Measurements from ENCODE around the gene LSMEM2. TPM values are rescaled to one million over a fixed set of nuclear protein-coding genes. Genes with fewer than 3 reads are reported as not detected.

Gene LSMEM2
- total and polyA plus RNA-seq, 9 of the 15 experiments (the other 6 are each of a cell fraction or from before 2014, with no cell fraction given): not detected

- TF ChIP-seq, protein P1, sequence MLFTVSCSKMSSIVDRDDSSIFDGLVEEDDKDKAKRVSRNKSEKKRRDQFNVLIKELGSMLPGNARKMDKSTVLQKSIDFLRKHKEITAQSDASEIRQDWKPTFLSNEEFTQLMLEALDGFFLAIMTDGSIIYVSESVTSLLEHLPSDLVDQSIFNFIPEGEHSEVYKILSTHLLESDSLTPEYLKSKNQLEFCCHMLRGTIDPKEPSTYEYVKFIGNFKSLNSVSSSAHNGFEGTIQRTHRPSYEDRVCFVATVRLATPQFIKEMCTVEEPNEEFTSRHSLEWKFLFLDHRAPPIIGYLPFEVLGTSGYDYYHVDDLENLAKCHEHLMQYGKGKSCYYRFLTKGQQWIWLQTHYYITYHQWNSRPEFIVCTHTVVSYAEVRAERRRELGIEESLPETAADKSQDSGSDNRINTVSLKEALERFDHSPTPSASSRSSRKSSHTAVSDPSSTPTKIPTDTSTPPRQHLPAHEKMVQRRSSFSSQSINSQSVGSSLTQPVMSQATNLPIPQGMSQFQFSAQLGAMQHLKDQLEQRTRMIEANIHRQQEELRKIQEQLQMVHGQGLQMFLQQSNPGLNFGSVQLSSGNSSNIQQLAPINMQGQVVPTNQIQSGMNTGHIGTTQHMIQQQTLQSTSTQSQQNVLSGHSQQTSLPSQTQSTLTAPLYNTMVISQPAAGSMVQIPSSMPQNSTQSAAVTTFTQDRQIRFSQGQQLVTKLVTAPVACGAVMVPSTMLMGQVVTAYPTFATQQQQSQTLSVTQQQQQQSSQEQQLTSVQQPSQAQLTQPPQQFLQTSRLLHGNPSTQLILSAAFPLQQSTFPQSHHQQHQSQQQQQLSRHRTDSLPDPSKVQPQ (CRISPR knock-in tag; IDR thresholded peaks at IDR 0.05; ENCODE audit: borderline replicate concordance): no peak
- peak; percentile 60; the same call in 1 of the 2 replicates for TF ChIP-seq ZBTB7A (IDR thresholded peaks at IDR 0.05; ENCODE audit: borderline replicate concordance, control insufficient read depth, low read depth, low read length)
- no peak for TF ChIP-seq HLTF (IDR thresholded peaks at IDR 0.05)
- TF ChIP-seq ZC3H11A (IDR thresholded peaks at IDR 0.05; ENCODE audit: low read depth, low read length): no peak
- TF ChIP-seq TAF1 (IDR thresholded peaks at IDR 0.05; ENCODE audit: control insufficient read depth, extremely low read depth, insufficient read depth, low read length, severe bottlenecking): peak; percentile 54
- TF ChIP-seq, protein P2, sequence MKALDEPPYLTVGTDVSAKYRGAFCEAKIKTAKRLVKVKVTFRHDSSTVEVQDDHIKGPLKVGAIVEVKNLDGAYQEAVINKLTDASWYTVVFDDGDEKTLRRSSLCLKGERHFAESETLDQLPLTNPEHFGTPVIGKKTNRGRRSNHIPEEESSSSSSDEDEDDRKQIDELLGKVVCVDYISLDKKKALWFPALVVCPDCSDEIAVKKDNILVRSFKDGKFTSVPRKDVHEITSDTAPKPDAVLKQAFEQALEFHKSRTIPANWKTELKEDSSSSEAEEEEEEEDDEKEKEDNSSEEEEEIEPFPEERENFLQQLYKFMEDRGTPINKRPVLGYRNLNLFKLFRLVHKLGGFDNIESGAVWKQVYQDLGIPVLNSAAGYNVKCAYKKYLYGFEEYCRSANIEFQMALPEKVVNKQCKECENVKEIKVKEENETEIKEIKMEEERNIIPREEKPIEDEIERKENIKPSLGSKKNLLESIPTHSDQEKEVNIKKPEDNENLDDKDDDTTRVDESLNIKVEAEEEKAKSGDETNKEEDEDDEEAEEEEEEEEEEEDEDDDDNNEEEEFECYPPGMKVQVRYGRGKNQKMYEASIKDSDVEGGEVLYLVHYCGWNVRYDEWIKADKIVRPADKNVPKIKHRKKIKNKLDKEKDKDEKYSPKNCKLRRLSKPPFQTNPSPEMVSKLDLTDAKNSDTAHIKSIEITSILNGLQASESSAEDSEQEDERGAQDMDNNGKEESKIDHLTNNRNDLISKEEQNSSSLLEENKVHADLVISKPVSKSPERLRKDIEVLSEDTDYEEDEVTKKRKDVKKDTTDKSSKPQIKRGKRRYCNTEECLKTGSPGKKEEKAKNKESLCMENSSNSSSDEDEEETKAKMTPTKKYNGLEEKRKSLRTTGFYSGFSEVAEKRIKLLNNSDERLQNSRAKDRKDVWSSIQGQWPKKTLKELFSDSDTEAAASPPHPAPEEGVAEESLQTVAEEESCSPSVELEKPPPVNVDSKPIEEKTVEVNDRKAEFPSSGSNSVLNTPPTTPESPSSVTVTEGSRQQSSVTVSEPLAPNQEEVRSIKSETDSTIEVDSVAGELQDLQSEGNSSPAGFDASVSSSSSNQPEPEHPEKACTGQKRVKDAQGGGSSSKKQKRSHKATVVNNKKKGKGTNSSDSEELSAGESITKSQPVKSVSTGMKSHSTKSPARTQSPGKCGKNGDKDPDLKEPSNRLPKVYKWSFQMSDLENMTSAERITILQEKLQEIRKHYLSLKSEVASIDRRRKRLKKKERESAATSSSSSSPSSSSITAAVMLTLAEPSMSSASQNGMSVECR (CRISPR knock-in tag; IDR thresholded peaks at IDR 0.05): peak; percentile 20; the same call in 1 of the 2 replicates
- TF ChIP-seq CBX1 (IDR thresholded peaks at IDR 0.05; ENCODE audit: low read depth): no peak
- TF ChIP-seq CHD4 (IDR thresholded peaks at IDR 0.05; ENCODE audit: insufficient read depth, insufficient replicate concordance, low read depth, low read length, poor library complexity, severe bottlenecking): no peak
- no peak for TF ChIP-seq FOXK2 (conservative IDR thresholded peaks at IDR 0.05 in 1 of 2, IDR thresholded peaks at IDR 0.05 in 1 of 2; ENCODE audit: low read depth in 2 of 2)
- TF ChIP-seq ZNF165 (CRISPR knock-in tag; IDR thresholded peaks at IDR 0.05; ENCODE audit: borderline replicate concordance): no peak
- no peak for TF ChIP-seq BACH1 (tag; IDR thresholded peaks at IDR 0.05)
- TF ChIP-seq ZNF12 (CRISPR knock-in tag; IDR thresholded peaks at IDR 0.05): no peak
- TF ChIP-seq CREB5 (CRISPR knock-in tag; IDR thresholded peaks at IDR 0.05): no peak
Measured at GRCh38 chr3:50260027-50260941, 18.6 kb upstream of the LSMEM2 start (continued).
